K562 (cell line): Measurements from ENCODE around the gene AGO1. TPM values are rescaled to one million over a fixed set of nuclear protein-coding genes. Genes with fewer than 3 reads are reported as not detected.

ENCODE experiments used
- CBFA2T3 ChIP-seq: fragments of 450-650 bp; IDR thresholded peaks from 2 replicates; pipeline ENCODE4 v1.6.1; 2017
- CHAMP1 ChIP-seq: fragments of 450-650 bp; IDR thresholded peaks from 2 replicates; pipeline ENCODE4 v1.6.1; 2016; ENCODE audit warnings: mild to moderate bottlenecking
- CSDE1 ChIP-seq, 2 experiments: fragments of 450-650 bp; IDR thresholded peaks; 2 replicates each; pipeline ENCODE4 v1.6.1; 2016; ENCODE audit warnings: mild to moderate bottlenecking in 1 of 2
- ETS2 ChIP-seq: IDR thresholded peaks from 2 replicates; pipeline ENCODE4 v1.6.1; 2016; ENCODE audit warnings: borderline replicate concordance, missing genetic modification characterization, mild to moderate bottlenecking, moderate library complexity, missing compliant biosample characterization; ENCODE audit not compliant: poor library complexity, severe bottlenecking
- FOSL1 ChIP-seq: fragments of 200-800 bp; sonication (Bioruptor generic); conservative IDR thresholded peaks from 2 replicates; pipeline ENCODE4 v1.6.1; 2016; ENCODE audit warnings: missing genetic modification characterization, missing compliant biosample characterization
- FOXJ2 ChIP-seq: fragments of 200-800 bp; sonication (Bioruptor generic); IDR thresholded peaks from 2 replicates; pipeline ENCODE4 v1.6.1; 2016; ENCODE audit warnings: missing genetic modification characterization, missing compliant biosample characterization
- ILK ChIP-seq: fragments of 450-650 bp; IDR thresholded peaks from 2 replicates; pipeline ENCODE4 v1.6.1; 2016; ENCODE audit warnings: missing genetic modification characterization, low read depth, mild to moderate bottlenecking, missing compliant biosample characterization, moderate library complexity, borderline replicate concordance
- IRF1 ChIP-seq: sonication (generic); formaldehyde crosslinking; IDR thresholded peaks from 2 replicates; pipeline ENCODE4 v1.8.0; 2022; ENCODE audit warnings: missing genetic modification reagents, mild to moderate bottlenecking, borderline replicate concordance
- KDM5B ChIP-seq: fragments of 200-600 bp; sonication (generic); IDR thresholded peaks from 2 replicates; pipeline ENCODE4 v1.6.1; 2012; ENCODE audit warnings: low read depth, mild to moderate bottlenecking, moderate library complexity, low read length, control low read depth, inconsistent platforms; ENCODE audit not compliant: insufficient replicate concordance
- MEF2A ChIP-seq: IDR thresholded peaks from 2 replicates; pipeline ENCODE4 v1.6.1; 2011; ENCODE audit warnings: low read depth, mild to moderate bottlenecking, low read length, moderate library complexity; ENCODE audit not compliant: control insufficient read depth
- NFXL1 ChIP-seq: fragments of 450-650 bp; formaldehyde crosslinking; IDR thresholded peaks from 2 replicates; pipeline ENCODE4 v1.4.0; 2021; ENCODE audit warnings: mild to moderate bottlenecking
- NKRF ChIP-seq: fragments of 450-650 bp; IDR thresholded peaks from 2 replicates; pipeline ENCODE4 v1.6.1; 2016; ENCODE audit warnings: borderline replicate concordance
- SAFB2 ChIP-seq: fragments of 200-400 bp; formaldehyde crosslinking; IDR thresholded peaks from 2 replicates; pipeline ENCODE4 v1.6.1; 2018; ENCODE audit warnings: borderline replicate concordance, low read length, low read depth, moderate library complexity; ENCODE audit not compliant: severe bottlenecking
- SAP30 ChIP-seq: fragments of 200-600 bp; sonication (generic); IDR thresholded peaks from 2 replicates; pipeline ENCODE4 v1.6.1; 2012; ENCODE audit warnings: borderline replicate concordance, low read depth, mild to moderate bottlenecking, moderate library complexity, low read length, control low read depth, inconsistent platforms; ENCODE audit not compliant: insufficient read depth, poor library complexity, severe bottlenecking
- SPI1 ChIP-seq: IDR thresholded peaks from 2 replicates; pipeline ENCODE4 v1.6.1; 2011; ENCODE audit warnings: low read depth, low read length, control low read depth, borderline replicate concordance
- TAF9B ChIP-seq: fragments of 450-650 bp; IDR thresholded peaks from 2 replicates; pipeline ENCODE4 v1.6.1; 2018; ENCODE audit warnings: mild to moderate bottlenecking; ENCODE audit not compliant: partially characterized antibody
- TBP ChIP-seq: optimal IDR thresholded peaks from 2 replicates; pipeline ENCODE3; 2011; ENCODE audit warnings: low read depth, low read length, improper control_type of control experiment
- TEAD4 ChIP-seq, 2 experiments: sonication (generic) in 1 of 2; formaldehyde crosslinking in 1 of 2; IDR thresholded peaks; 2 replicates each; pipeline versions ENCODE4 v1.6.1 to v1.8.0; 2012 to 2022; ENCODE audit warnings: borderline replicate concordance in 1 of 2, inconsistent platforms in 1 of 2, low read length in 1 of 2, mild to moderate bottlenecking in 1 of 2, missing genetic modification reagents in 1 of 2
- THRAP3 ChIP-seq: fragments of 450-650 bp; IDR thresholded peaks from 2 replicates; pipeline ENCODE4 v1.6.1; 2016; ENCODE audit warnings: mild to moderate bottlenecking, inconsistent platforms, borderline replicate concordance
- XRCC4 ChIP-seq: IDR thresholded peaks from one replicate; pipeline ENCODE4 v1.6.1; 2011; ENCODE audit not compliant: insufficient read depth, insufficient read length; ENCODE audit errors: extremely low read depth
- ZNF133 ChIP-seq: fragments of 250-450 bp; sonication (Bioruptor Pico); IDR thresholded peaks from 2 replicates; pipeline ENCODE4 v1.4.0; 2020; ENCODE audit warnings: mild to moderate bottlenecking
- ZNF165 ChIP-seq: fragments of 250-450 bp; sonication (Bioruptor Pico); IDR thresholded peaks from 2 replicates; pipeline ENCODE4 v1.4.0; 2020; ENCODE audit warnings: borderline replicate concordance
- ZNF507 ChIP-seq: conservative IDR thresholded peaks from 2 replicates; pipeline ENCODE4 v1.6.1; 2017; ENCODE audit warnings: missing genetic modification characterization, missing compliant biosample characterization
- ZNF707 ChIP-seq: fragments of 250-450 bp; sonication (Bioruptor Pico); conservative IDR thresholded peaks from 2 replicates; pipeline ENCODE4 v1.8.0; 2022; ENCODE audit warnings: inconsistent platforms, mild to moderate bottlenecking, moderate library complexity
- ZNF77 ChIP-seq: fragments of 250-450 bp; sonication (Bioruptor Pico); IDR thresholded peaks from 2 replicates; pipeline ENCODE4 v1.5.0; 2020
- polyA plus RNA-seq, 8 experiments: library from polyadenylated mRNA; depleted of rRNA in 4 of 8; stranded (reverse) in 5 of 8; unstranded in 3 of 8; fragments of >200 nt; fragmentation: Nextera tagmentation in 2 of 8; fragmentation: Illumina TruSeq in 1 of 8; extraction: Ambion mirVana in 2 of 8; extraction: Trizol in 1 of 8; gene quantifications; 2 replicates each; pipeline versions ENCODE4 v1.2.1 to v1.2.3, GENCODE V29; 2011 to 2014; ENCODE audit warnings: inconsistent platforms in 1 of 8, missing spikeins in 1 of 8
- total RNA-seq, 7 experiments: library from RNA; depleted of rRNA in 6 of 7; stranded (reverse); fragments of >200 nt in 6 of 7; fragmentation: Illumina TruSeq in 2 of 7; extraction: Trizol in 2 of 7; gene quantifications; 2 replicates each; pipeline versions ENCODE4 v1.2.1 to v1.2.3, GENCODE V29; 2011 to 2021; ENCODE audit warnings: low replicate concordance in 1 of 7

Gene AGO1
- total and polyA plus RNA-seq, 9 of the 15 experiments (the other 6 are each of a cell fraction or from before 2014, with no cell fraction given): 7.3 to 64.2 (median 26.0) TPM

- TF ChIP-seq XRCC4 (no peak), TAF9B (no peak), ZNF507 (tag) (no peak), NKRF (no peak), NFXL1 (no peak), IRF1 (CRISPR knock-in tag) (no peak), FOXJ2 (tag) (0 out of 2 replicates have a peak, but pooled peaks have one; percentile 21), FOSL1 (tag) (no peak), TBP (no peak), ZNF165 (CRISPR knock-in tag) (no peak), TEAD4 (IDR thresholded peaks at IDR 0.05; ENCODE audit: low read length) (peak; percentile 15; the same call in 1 of the 2 replicates), TEAD4 (CRISPR knock-in tag; IDR thresholded peaks at IDR 0.05; ENCODE audit: borderline replicate concordance) (no peak), SAFB2 (no peak), CHAMP1 (no peak), KDM5B (no peak), SPI1 (no peak), ZNF77 (CRISPR knock-in tag) (no peak), ZNF133 (CRISPR knock-in tag) (no peak), MEF2A (no peak), ZNF707 (CRISPR knock-in tag) (no peak), ILK (tag) (no peak), CBFA2T3 (peak; percentile 33; the same call in 1 of the 2 replicates), ETS2 (no peak), SAP30 (peak; percentile 46), THRAP3 (no peak), CSDE1 (IDR thresholded peaks at IDR 0.05) (no peak)
Observed at GRCh38 chr1:35882586-35882944, 444 bp upstream of the AGO1 start (continued).
